ENCODE results near the gene PUM1.

The PUM1 gene

GRCh38 chr1:31084782-31085569 is 19.5 kb upstream of the PUM1 start:
- no peak overlapping the region for H3K27ac ChIP-seq (ENCODE audit: low read depth, low read length)
- H4K20me1 ChIP-seq (ENCODE audit: control insufficient read depth, insufficient read depth, low read depth, low read length), result no peaks in the 10 kb centered on the region
- H3F3A ChIP-seq (ENCODE audit: control insufficient read depth, insufficient read depth), result no peaks in the 10 kb centered on the region
- H3K9me3 ChIP-seq (ENCODE audit: control insufficient read depth, insufficient read depth, low read length), result no peaks in the 10 kb centered on the region
- H3K36me3 ChIP-seq (ENCODE audit: control insufficient read depth, low read length), result no peaks in the 10 kb centered on the region
- H3K4me1 ChIP-seq (ENCODE audit: control insufficient read depth, low read length), result no peaks in the 10 kb centered on the region
- TF ChIP-seq CTCF (IDR thresholded peaks at IDR 0.05; ENCODE audit: low read depth, low read length, poor library complexity, severe bottlenecking) (no peak), EZH2phosphoT487 (IDR thresholded peaks at IDR 0.05; ENCODE audit: borderline replicate concordance, low read length) (no peak)
- no peaks in the 10 kb centered on the region for H3K79me2 ChIP-seq (ENCODE audit: control insufficient read depth, low read length)
- H3K4me3 ChIP-seq (ENCODE audit: low read length), result no peak overlapping the region
- 0 out of 2 replicates have a peak, but pooled peaks cover 3% of the 10 kb centered on the region for H3K27me3 ChIP-seq (ENCODE audit: control insufficient read depth, low read length)
- H3K9me2 ChIP-seq (replicated peaks; ENCODE audit: control insufficient read depth, low read length), result no peaks in the 10 kb centered on the region
- no peak overlapping the region for H3K4me2 ChIP-seq (ENCODE audit: low read length)

GRCh38 chr1:31082385-31082784 is 16.9 kb upstream of the PUM1 start:
- Histone ChIP-seq H3K36me3 (ENCODE audit: control insufficient read depth, low read length) (no peaks in the 10 kb centered on the region), H3K4me1 (ENCODE audit: control insufficient read depth, low read length) (no peaks in the 10 kb centered on the region), H3K9me2 (replicated peaks; ENCODE audit: control insufficient read depth, low read length) (no peaks in the 10 kb centered on the region), H3K79me2 (ENCODE audit: control insufficient read depth, low read length) (no peaks in the 10 kb centered on the region), H3K9me3 (ENCODE audit: control insufficient read depth, insufficient read depth, low read length) (no peaks in the 10 kb centered on the region), H3F3A (ENCODE audit: control insufficient read depth, insufficient read depth) (no peaks in the 10 kb centered on the region), H3K27ac (ENCODE audit: low read depth, low read length) (no peak overlapping the region), H3K4me2 (ENCODE audit: low read length) (no peak overlapping the region), H3K4me3 (ENCODE audit: low read length) (no peak overlapping the region), H4K20me1 (ENCODE audit: control insufficient read depth, insufficient read depth, low read depth, low read length) (no peaks in the 10 kb centered on the region), H3K27me3 (ENCODE audit: control insufficient read depth, low read length) (0 out of 2 replicates have a peak, but pooled peaks cover 3% of the 10 kb centered on the region)
- TF ChIP-seq EZH2phosphoT487 (IDR thresholded peaks at IDR 0.05; ENCODE audit: borderline replicate concordance, low read length), result no peak
- no peak for TF ChIP-seq CTCF (IDR thresholded peaks at IDR 0.05; ENCODE audit: low read depth, low read length, poor library complexity, severe bottlenecking)

GRCh38 chr1:31073044-31073443 is 7.5 kb upstream of the PUM1 start:
- H3K4me2 ChIP-seq (ENCODE audit: low read length), result no peak overlapping the region
- TF ChIP-seq CTCF (IDR thresholded peaks at IDR 0.05; ENCODE audit: low read depth, low read length, poor library complexity, severe bottlenecking), result no peak
- no peak for TF ChIP-seq EZH2phosphoT487 (IDR thresholded peaks at IDR 0.05; ENCODE audit: borderline replicate concordance, low read length)

More at GRCh38 chr1:31073044-31073443, 7.5 kb upstream of the PUM1 start:
- Histone ChIP-seq H3K9me3 (ENCODE audit: control insufficient read depth, insufficient read depth, low read length) (no peaks in the 10 kb centered on the region), H3K9me2 (replicated peaks; ENCODE audit: control insufficient read depth, low read length) (no peaks in the 10 kb centered on the region), H3K4me3 (ENCODE audit: low read length) (no peak overlapping the region), H3F3A (ENCODE audit: control insufficient read depth, insufficient read depth) (no peaks in the 10 kb centered on the region), H3K79me2 (ENCODE audit: control insufficient read depth, low read length) (no peaks in the 10 kb centered on the region), H3K4me1 (ENCODE audit: control insufficient read depth, low read length) (no peaks in the 10 kb centered on the region), H3K36me3 (ENCODE audit: control insufficient read depth, low read length) (no peaks in the 10 kb centered on the region), H3K27me3 (ENCODE audit: control insufficient read depth, low read length) (no peaks in the 10 kb centered on the region), H4K20me1 (ENCODE audit: control insufficient read depth, insufficient read depth, low read depth, low read length) (no peaks in the 10 kb centered on the region), H3K27ac (ENCODE audit: low read depth, low read length) (no peak overlapping the region)
